Fibroblast of the aortic adventitia (primary cell): ENCODE measurements around the gene NPHP4. TPM values are rescaled to one million over a fixed set of nuclear protein-coding genes. Genes with fewer than 3 reads are reported as not detected.

Experiments
- DNase-seq: peaks from one replicate; pipeline ENCODE4 v3.0.0-alpha.2; 2010; ENCODE audit warnings: low read depth
- H3K4me3 ChIP-seq: 2 replicates; pipeline ENCODE4 v1.5.1; 2011; ENCODE audit warnings: low read depth, mild to moderate bottlenecking, control low read depth, low read length, moderate library complexity
- CTCF ChIP-seq: IDR thresholded peaks from 2 replicates; pipeline ENCODE4 v1.5.1; 2011; ENCODE audit warnings: mild to moderate bottlenecking, low read length, control low read depth, inconsistent platforms; ENCODE audit not compliant: insufficient read depth
- total RNA-seq: library from RNA; depleted of rRNA; stranded (reverse); fragments of >200 nt; gene quantifications from 2 replicates; pipeline ENCODE4 v1.2.3, GENCODE V29; 2012; ENCODE audit warnings: low replicate concordance

NPHP4 gene
- total RNA-seq, 1 donor, result 6.9 TPM

GRCh38 chr1:6037338-6037762 lies 45.1 kb upstream of the NPHP4 start:
- no peak for TF ChIP-seq CTCF
- H3K4me3 ChIP-seq, result no peak overlapping the region
- peak; percentile 13 for DNase-seq

GRCh38 chr1:6035719-6036118 lies 43.5 kb upstream of the NPHP4 start:
- TF ChIP-seq CTCF, result no peak
- no peak overlapping the region for H3K4me3 ChIP-seq
- no peak for DNase-seq

GRCh38 chr1:6035303-6035702 lies 43.1 kb upstream of the NPHP4 start:
- no peak for DNase-seq
- TF ChIP-seq CTCF, result no peak
- H3K4me3 ChIP-seq, result no peak overlapping the region

- no peak overlapping the region for H3K4me3 ChIP-seq
- DNase-seq, result no peak
- no peak for TF ChIP-seq CTCF
Measured at GRCh38 chr1:6034750-6035096, 42.5 kb upstream of the NPHP4 start.

GRCh38 chr1:6033986-6034749 lies 41.9 kb upstream of the NPHP4 start:
- H3K4me3 ChIP-seq, result no peak overlapping the region
- peak; percentile 73 for TF ChIP-seq CTCF
- DNase-seq, result peak; percentile 10

- H3K4me3 ChIP-seq, result no peak overlapping the region
- no peak for DNase-seq
- TF ChIP-seq CTCF, result no peak
Measured at GRCh38 chr1:6033124-6033523, 40.9 kb upstream of the NPHP4 start.
